ENCODE results near the gene REEP1. TPM values are rescaled to one million over a fixed set of nuclear protein-coding genes. Genes with fewer than 3 reads are reported as not detected.
A peak's percentile ranks its signal among the peaks of the same experiment; 100 is the strongest.

The REEP1 gene
- total and polyA plus RNA-seq, 8 donors, result 2.9 to 29.9 (median 6.4) TPM; not detected in 1

DNA sequence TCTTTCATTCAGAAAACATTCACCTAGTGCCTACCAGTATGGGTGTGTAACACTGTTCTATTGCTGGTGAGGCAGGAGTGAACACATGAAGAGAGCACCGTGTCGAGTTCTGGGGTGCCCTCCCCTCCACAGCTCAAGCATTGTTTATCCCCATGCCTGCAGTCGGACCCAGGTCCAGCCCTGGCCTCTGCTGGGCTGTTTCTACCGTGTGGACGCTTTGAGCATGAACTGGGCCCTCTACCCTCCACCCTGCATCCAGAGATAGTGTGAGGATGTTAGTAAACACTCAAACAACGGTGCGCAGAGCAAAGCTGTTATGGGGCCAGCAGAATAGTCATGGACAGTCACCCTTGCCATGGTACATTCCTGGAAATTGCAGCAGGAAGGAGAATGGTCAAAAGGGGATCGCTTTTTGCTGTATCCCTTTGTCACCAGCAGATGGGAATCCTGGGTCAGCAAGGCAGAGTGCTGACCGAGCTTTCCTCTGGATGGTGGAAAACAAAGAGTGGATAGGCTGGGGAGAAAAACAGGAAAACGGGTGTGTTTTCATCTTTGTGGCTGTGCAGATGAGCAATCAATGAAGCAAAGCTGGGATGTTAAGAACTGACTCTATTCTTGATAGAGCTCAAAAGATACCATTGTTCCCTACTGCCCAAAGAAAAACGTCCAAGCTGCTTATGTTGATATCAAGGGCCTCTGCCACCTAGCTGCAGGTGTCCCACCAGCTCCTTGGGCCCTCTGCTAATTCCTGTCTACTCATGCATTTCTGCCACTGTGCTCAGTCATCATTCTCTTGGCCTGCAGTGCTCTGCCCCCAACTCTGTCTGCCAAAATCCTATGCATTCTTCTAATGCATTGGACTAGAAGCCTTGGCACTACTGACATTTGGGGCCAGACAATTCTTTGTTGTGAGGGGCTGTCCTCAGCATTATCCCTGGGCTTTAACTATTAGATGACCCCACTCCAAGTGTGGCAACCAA is 38.7 kb downstream of the REEP1 start:
- Histone ChIP-seq H3K4me3 (no peak overlapping the region), H3K9me3 (no peaks in the 10 kb centered on the region), H3K27ac (peak overlapping the region in 2 of 5 donors; percentile 21 to 65), H3K27me3 (no peaks in the 10 kb centered on the region), H3K36me3 (no peaks in the 10 kb centered on the region), H3K4me1 (peaks cover 0 to 46% (median 18%) of the 10 kb centered on the region in 4 donors)
- peak in 1 of 2 donors; percentile 69 for DNase-seq
- TF ChIP-seq EP300 (IDR thresholded peaks at IDR 0.05), result no peak
- TF ChIP-seq, protein P1, sequence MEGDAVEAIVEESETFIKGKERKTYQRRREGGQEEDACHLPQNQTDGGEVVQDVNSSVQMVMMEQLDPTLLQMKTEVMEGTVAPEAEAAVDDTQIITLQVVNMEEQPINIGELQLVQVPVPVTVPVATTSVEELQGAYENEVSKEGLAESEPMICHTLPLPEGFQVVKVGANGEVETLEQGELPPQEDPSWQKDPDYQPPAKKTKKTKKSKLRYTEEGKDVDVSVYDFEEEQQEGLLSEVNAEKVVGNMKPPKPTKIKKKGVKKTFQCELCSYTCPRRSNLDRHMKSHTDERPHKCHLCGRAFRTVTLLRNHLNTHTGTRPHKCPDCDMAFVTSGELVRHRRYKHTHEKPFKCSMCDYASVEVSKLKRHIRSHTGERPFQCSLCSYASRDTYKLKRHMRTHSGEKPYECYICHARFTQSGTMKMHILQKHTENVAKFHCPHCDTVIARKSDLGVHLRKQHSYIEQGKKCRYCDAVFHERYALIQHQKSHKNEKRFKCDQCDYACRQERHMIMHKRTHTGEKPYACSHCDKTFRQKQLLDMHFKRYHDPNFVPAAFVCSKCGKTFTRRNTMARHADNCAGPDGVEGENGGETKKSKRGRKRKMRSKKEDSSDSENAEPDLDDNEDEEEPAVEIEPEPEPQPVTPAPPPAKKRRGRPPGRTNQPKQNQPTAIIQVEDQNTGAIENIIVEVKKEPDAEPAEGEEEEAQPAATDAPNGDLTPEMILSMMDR (IDR thresholded peaks at IDR 0.05), result peak in 3 of 7 experiments; percentile 3 to 13 (median 9)
- intact Hi-C loops (cut with DNase I; ENCODE audit: low total_unique reads), result no loop called here
- 53 to 63% (median 62%) methylated on average over 9 to 11 of the region's 11 CpGs for WGBS, 5 donors

DNA sequence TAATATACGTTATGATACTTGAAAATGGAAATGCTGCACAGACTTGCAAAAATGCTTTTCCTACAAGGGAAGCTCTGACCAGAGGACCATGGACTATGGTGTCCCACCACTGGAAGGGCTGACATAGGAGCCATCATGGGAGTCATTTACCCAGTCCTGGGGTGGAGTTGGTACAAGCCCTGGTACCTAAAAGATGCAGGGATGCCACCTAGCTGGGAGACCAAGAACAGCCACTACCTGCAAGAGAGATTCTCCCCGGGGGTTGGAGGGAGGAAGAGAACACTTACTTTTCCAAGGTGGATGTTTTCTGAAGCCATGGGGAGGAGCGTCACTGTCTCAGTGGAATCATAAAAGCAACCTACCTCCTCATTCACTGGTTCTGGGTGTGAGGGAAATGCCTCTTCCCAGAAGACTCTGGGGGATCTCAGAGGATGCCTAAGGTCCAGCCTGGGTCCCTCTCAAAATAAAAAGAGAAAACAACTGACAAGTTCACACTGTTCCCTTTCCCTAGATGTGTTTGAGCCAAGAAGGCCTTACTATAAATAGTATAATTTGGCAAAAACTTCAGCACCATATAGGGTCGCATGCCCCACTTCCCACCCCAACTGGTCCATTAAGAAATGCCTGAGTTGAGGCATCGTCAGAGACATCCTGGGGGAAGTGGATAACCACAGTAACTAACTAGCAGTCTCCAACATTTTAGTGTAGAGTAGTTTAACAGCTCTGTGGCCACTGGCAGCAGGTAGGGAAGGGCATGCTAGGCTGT is 39.9 kb downstream of the REEP1 start:
- intact Hi-C loops (cut with DNase I; ENCODE audit: low total_unique reads), result no loop called here
- TF ChIP-seq, protein P1 (IDR thresholded peaks at IDR 0.05), result peak in 2 of 7 experiments; percentile 39 to 45
- TF ChIP-seq POLR2AphosphoS5 (IDR thresholded peaks at IDR 0.05), result peak in 1 of 3 donors; percentile 48
- no peak for TF ChIP-seq EP300 (IDR thresholded peaks at IDR 0.05)
- TF ChIP-seq POLR2A (IDR thresholded peaks at IDR 0.05), result no peak
- Histone ChIP-seq H3K27me3 (no peaks in the 10 kb centered on the region), H3K27ac (peak overlapping the region in 3 of 5 donors; percentile 21 to 65 (median 37)), H3K4me3 (no peak overlapping the region), H3K4me1 (peaks cover 0 to 51% (median 18%) of the 10 kb centered on the region in 4 donors), H3K9me3 (no peaks in the 10 kb centered on the region), H3K36me3 (no peaks in the 10 kb centered on the region)
- DNase-seq, result no peak
- WGBS, 5 donors, result 64 to 78% (median 76%) methylated on average over 5 of the region's 5 CpGs

DNA sequence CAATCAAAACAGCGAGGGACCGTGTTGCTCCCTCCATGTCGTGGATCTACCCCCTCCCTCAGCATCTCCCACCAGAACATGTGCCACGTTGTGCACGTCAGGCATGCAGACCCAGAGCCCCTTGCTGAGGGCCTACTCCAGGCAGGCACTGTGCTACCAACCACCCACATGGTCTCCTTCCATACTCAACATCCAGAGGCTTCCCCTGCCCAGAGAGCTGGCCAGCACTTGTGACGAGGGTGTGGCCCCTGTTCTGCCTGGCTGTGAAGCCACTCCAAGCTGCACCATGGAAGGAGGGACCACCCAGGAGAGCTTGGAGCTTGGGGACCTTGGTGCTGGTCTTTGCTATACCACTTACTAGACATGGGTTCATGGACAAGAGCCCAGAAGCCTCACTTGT is 40.5 kb downstream of the REEP1 start:
- TF ChIP-seq POLR2A (IDR thresholded peaks at IDR 0.05) (no peak), POLR2AphosphoS5 (IDR thresholded peaks at IDR 0.05) (no peak)
- TF ChIP-seq, protein P1 (IDR thresholded peaks at IDR 0.05), result no peak
- WGBS, 5 donors, result 91 to 95% (median 94%) methylated on average over 6 of the region's 6 CpGs
- intact Hi-C loops (cut with DNase I; ENCODE audit: low total_unique reads), result no loop called here

DNA sequence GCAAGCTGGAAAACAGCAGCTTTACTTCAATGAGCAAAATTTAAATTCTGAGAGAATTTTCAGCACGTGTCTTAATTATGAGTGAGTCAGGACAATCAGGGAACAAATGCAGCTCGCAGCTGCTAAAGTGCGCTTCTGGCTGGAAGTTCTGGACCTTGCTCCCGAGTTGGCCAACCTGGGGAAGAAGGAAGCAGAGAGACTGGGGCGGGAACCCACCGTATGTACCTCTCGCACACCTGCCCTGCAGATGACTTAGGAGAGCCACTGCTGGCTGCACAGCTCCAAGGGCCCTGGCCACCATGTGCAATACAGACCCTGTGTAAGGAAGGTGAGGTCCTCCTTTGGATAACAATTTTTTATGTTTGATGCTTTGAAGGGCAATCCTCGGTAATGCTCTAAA is 42.4 kb downstream of the REEP1 start:
- 84 to 91% (median 86%) methylated on average over 8 of the region's 8 CpGs for WGBS, 5 donors
- Histone ChIP-seq H3K36me3 (no peaks in the 10 kb centered on the region), H3K4me1 (peaks cover 0 to 31% (median 8%) of the 10 kb centered on the region in 4 donors), H3K27me3 (no peaks in the 10 kb centered on the region), H3K9me3 (no peaks in the 10 kb centered on the region), H3K27ac (no peak overlapping the region), H3K4me3 (no peak overlapping the region)
- TF ChIP-seq POLR2A (IDR thresholded peaks at IDR 0.05) (no peak), POLR2AphosphoS5 (IDR thresholded peaks at IDR 0.05) (no peak), EP300 (IDR thresholded peaks at IDR 0.05) (no peak)
- TF ChIP-seq, protein P1 (IDR thresholded peaks at IDR 0.05), result no peak
- intact Hi-C loops (cut with DNase I; ENCODE audit: low total_unique reads), result no loop called here
- no peak for DNase-seq

More for the DNA sequence above, 40.5 kb downstream of the REEP1 start:
- Histone ChIP-seq H3K9me3 (no peaks in the 10 kb centered on the region), H3K27ac (peak overlapping the region in 3 of 5 donors; percentile 21 to 65 (median 37)), H3K4me1 (peaks cover 0 to 45% (median 12%) of the 10 kb centered on the region in 4 donors), H3K4me3 (no peak overlapping the region), H3K27me3 (no peaks in the 10 kb centered on the region), H3K36me3 (no peaks in the 10 kb centered on the region)
- DNase-seq, result no peak
